22Rv1 (cell line): ENCODE results near the gene OR2T3.
"Not testable (repeated sequence)": the region's sequence is repeated elsewhere in the genome, so short reads cannot be mapped to it uniquely, and the experiment has no call there.

Experiments used
- H3K27ac ChIP-seq: fragments of 450-650 bp; 2 replicates; pipeline ENCODE4 v1.5.1; 2017
- ZFX ChIP-seq: fragments of 450-650 bp; IDR thresholded peaks from 2 replicates; pipeline ENCODE4 v1.6.1; 2017; ENCODE audit warnings: antibody characterized with exemption, borderline replicate concordance
- TF ChIP-seq, protein P1 (sequence below): fragments of 450-650 bp; IDR thresholded peaks from 2 replicates; pipeline ENCODE4 v1.5.1; 2017; ENCODE audit warnings: mild to moderate bottlenecking

OR2T3 gene

DNA sequence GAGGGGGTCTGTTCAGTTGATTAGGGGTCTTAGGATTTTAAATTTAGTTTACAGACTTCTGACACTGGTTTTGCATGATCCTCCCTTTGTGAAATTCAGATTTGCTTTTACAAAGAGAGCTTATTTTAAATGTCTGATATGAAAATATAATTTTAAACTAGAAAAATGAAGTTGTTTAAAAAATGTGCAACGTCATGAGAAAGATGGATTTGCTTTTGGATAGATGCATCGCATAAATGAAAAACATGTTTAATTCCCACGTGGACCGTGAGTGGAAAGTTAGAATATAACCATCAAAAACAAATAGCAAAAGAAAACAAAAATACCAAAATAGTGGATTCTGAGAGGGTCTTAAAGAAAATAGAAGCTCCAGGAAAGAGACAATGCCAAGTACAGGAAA is 2.0 kb upstream of the OR2T3 start:
- no peak for TF ChIP-seq ZFX
- TF ChIP-seq, protein P1, sequence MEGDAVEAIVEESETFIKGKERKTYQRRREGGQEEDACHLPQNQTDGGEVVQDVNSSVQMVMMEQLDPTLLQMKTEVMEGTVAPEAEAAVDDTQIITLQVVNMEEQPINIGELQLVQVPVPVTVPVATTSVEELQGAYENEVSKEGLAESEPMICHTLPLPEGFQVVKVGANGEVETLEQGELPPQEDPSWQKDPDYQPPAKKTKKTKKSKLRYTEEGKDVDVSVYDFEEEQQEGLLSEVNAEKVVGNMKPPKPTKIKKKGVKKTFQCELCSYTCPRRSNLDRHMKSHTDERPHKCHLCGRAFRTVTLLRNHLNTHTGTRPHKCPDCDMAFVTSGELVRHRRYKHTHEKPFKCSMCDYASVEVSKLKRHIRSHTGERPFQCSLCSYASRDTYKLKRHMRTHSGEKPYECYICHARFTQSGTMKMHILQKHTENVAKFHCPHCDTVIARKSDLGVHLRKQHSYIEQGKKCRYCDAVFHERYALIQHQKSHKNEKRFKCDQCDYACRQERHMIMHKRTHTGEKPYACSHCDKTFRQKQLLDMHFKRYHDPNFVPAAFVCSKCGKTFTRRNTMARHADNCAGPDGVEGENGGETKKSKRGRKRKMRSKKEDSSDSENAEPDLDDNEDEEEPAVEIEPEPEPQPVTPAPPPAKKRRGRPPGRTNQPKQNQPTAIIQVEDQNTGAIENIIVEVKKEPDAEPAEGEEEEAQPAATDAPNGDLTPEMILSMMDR, result no peak
- no peak overlapping the region for H3K27ac ChIP-seq

DNA sequence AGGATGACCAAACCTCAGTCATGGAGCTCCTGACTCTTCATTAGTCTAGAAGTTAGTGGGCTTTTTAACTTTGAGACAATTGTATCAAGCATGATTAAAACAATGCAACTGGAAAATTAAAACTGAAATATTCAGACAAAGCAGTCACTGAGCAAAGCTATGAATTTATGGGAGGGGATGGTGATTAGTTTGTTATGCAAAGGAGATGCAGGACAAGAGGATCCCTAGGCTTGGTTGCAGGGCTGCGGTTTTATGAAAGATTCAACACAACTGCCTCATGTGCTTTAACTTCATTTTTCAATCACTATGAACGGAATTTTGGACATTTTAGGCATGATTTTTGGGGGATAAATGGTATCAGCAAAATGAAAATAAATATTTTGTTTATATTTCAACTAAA is 1.0 kb upstream of the OR2T3 start:
- H3K27ac ChIP-seq, result not testable (repeated sequence)

DNA sequence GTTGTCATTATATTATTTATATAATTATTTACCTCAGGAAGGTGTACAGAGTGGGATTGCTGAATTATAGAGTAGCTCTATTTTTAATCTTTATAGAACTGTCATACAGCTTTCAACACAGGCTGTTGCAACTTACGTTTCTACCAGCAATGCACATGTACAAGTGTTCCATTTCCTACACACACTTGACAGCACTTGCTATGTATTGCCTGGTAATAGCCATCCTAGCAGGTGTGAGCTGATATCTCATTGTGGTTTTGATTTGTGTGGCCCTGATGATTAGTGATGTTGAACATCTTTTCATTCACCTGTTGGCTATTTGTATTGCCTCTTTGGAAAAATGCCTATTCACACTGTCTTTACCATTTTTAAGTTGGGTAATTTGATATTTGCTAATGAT is 2.5 kb downstream of the OR2T3 start:
- H3K27ac ChIP-seq, result not testable (repeated sequence)

DNA sequence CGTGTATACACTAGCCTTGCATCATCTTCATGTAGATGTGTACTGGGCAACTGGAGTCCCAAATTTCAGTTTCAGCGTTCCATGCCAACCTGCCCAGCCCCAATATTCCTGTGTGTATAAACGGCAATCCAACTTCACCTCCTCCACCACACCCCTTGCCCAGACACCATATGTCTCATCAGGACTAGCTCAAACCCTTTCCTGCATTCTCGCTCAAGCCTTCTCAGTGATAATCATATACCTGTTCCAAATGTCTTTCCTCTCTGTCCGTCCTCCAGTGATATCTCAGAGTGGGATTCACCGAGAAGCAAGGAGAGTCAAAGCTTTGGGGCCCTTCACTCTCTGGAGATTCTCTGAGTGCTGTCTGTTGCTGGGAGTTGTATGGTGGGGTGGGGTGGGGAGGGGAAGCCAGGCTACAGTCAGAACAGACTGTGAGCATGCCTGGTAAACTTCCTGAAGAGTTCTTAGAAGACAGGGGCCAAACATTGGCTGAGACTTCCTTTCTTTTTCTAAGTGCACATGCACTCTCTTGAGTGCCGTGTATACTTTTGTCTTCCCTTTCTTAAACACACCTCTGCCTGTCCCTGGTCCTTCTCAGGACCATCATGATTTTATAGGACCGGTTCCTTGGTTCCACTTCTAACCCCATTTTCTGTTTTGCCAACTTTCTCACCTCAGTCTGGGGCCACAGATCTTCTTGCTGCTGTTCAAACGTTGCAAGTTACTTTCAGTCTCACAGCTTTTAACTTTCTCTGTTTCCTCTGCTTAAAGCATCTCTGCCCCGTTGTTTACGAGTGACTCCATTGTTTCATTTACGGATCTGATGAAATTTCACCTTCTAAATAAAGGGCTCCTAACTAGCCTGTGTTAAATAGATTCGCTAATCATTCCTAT is 8.8 kb downstream of the OR2T3 start:
- H3K27ac ChIP-seq, result not testable (repeated sequence)

DNA sequence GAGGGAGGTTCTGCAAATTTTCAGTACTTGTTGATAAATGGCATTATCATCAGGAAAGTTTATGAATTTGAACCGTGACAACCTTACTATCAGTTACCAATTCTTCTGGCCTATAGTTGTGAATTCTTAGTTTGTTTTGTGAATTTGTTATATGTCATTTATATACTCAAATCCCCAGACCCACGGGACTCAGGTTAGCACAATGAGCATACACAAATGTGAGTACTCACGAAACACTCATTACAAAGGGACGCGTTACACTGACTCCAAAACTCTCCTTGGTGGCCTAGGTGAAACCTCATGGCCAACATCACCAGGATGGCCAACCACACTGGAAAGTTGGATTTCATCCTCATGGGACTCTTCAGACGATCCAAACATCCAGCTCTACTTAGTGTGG is 15.1 kb downstream of the OR2T3 start, which contains the start of gene OR2T5:
Gene OR2T5, plus strand, starts transcription at position 301 of the 400 bp plus-strand sequence. Its CDS starts 0 bp downstream, at position 301.
- not testable (repeated sequence) for H3K27ac ChIP-seq

DNA sequence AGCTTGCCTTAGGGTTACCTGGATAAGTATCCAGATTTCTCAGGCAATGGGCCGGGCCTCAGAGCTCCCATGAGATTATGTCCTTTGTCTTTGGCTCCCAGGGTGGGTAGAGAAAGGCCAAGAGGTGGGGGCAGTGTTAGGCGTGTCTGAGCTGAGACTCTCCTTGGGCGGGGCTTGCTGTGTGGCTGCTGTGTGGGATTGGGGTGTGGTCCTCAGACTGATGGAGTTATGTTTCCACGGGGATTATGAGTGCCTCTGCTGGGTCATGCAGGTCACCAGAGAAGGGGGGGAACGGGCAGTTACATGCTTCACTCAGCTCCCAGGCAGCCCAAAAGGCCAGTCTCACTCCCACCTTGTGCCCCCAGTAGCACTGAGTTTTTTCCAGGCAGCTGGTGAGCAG is 23.5 kb downstream of the OR2T3 start:
- H3K27ac ChIP-seq, result not testable (repeated sequence)

DNA sequence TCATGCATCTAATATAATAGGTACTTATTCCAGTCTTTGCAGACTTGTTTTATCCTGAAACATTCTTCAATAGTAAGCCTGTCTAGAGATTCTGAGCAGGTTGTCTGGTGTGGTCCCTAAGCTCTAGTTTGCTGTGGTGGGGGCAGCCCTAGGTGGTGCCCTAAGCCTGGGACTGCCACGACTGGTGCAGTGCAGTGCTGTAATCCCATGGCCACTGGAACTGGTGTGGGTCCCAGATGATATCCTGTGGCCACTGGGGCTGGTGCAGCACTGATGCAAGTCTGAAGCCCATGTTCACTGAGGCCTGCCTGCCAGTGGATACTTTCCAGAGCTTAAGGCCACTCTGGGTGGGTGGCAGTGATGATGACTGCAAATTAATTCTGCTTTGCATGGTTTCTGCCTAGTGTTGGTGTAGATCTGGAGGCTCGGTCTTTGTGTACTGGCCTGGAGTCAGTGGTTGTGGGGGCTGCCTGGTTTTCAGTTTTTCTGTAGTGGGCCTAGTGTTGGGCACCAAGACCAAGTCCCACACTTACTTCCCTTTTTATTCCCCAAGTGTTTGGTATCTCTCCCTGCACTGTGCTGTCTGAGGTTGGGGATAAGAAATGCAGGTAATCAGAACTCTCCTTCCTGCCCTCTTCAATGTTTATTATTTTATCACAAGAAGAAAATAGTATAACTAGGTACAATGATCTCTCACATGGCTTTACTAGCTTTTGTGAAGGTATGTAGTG is 27.3 kb downstream of the OR2T3 start:
- not testable (repeated sequence) for H3K27ac ChIP-seq

DNA sequence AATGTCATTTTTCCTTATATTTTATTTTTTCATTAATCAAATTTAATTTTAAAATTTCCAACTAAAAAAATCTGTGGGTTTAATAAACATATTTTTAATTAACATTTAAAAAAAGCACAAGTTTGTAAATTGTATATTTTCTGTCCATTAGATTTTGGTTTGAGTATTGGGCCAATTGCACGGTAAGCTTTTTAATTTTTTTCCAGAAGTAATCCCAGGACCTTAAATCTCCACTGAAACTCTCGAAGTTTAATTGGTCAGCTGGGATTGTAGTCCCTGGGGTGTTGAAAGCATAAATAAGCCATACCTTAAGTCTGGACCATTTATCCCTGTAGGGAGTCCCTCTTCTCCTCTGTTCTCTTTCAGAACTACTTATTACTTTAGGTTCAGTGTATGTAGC is 34.6 kb downstream of the OR2T3 start, which contains the start of gene OR2G6:
Gene OR2G6, plus strand, starts transcription at position 301 of the 400 bp plus-strand sequence. CDS start 13,574 bp downstream, outside the sequence.
- H3K27ac ChIP-seq, result not testable (repeated sequence)

DNA sequence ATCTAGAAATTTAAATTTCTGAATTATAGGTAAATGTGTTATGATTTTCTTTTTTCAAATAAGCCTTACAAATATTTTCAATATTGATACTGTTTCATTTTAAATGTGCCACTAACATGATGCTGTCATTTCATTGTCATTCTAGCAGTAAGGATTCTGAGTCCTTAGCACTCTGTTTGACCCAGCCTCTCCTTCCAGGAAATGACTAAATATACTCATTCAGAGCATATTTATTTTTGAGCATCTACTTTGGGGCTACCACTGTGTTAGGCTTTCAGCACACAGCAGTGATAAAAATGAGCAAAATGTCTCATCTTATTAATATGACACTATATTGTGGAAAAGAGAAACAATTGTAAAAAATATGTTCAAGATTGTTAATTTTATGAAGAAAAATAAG is 37.1 kb downstream of the OR2T3 start:
- not testable (repeated sequence) for H3K27ac ChIP-seq

DNA sequence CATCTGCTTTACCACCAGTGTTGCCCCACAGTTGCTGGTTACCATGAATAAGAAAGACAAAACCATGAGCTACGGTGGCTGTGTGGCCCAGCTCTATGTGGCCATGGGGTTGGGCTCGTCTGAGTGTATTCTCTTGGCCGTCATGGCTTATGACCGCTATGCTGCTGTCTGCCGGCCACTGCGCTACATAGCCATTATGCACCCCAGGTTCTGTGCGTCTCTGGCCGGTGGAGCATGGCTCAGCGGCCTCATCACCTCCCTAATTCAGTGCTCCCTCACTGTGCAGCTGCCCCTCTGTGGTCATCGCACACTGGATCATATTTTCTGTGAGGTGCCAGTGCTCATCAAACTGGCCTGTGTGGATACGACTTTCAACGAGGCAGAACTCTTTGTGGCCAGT is 48.7 kb downstream of the OR2T3 start:
- TF ChIP-seq, protein P1, result no peak
- TF ChIP-seq ZFX, result no peak
- H3K27ac ChIP-seq, result no peak overlapping the region
